WTC11 (cell line): ENCODE data around the gene UMODL1. TPM values are rescaled to one million over a fixed set of nuclear protein-coding genes. Genes with fewer than 3 reads are reported as not detected.

ENCODE experiments used
- ATAC-seq: fragments of 200-7000 bp; cut with Tn5 transposase; 2 replicates; pipeline ENCODE4 v1.10.0; 2021; ENCODE audit warnings: mild to moderate bottlenecking, moderate library complexity
- CTCF ChIA-PET: fragments of 300-600 bp; sonication (Branson Sonifier 250); formaldehyde crosslinking; loops from one replicate; lab custom pipeline; 2021; ENCODE audit warnings: antibody characterized with exemption; lab: Charles Lee
- POLR2A ChIA-PET: fragments of 350-600 bp; sonication (Branson Sonifier 250); formaldehyde crosslinking; loops from one replicate; lab custom pipeline; 2021; ENCODE audit warnings: antibody characterized with exemption; lab: Charles Lee
- DNase-seq: peaks from one replicate; pipeline ENCODE4 v3.0.0; 2021; ENCODE audit warnings: low spot score
- H3K27ac Mint-ChIP-seq: 2 replicates; pipeline ENCODE4 v1.8.0; 2021; ENCODE audit warnings: mixed read lengths
- H3K27me3 Mint-ChIP-seq: 2 replicates; pipeline ENCODE4 v1.8.0; 2021; ENCODE audit warnings: low read depth, mild to moderate bottlenecking, moderate library complexity, mixed read lengths
- H3K36me3 Mint-ChIP-seq: 2 replicates; pipeline ENCODE4 v1.8.0; 2021; ENCODE audit warnings: mixed read lengths
- H3K4me1 Mint-ChIP-seq: 2 replicates; pipeline ENCODE4 v1.8.0; 2022; ENCODE audit warnings: mixed read lengths
- H3K4me3 Mint-ChIP-seq: 2 replicates; pipeline ENCODE4 v1.8.0; 2021; ENCODE audit warnings: mild to moderate bottlenecking, moderate library complexity, mixed read lengths
- H3K9me3 Mint-ChIP-seq: 2 replicates; pipeline ENCODE4 v1.8.0; 2021; ENCODE audit warnings: mixed read lengths
- CREB1 ChIP-seq: sonication (generic); formaldehyde crosslinking; IDR thresholded peaks from 2 replicates; pipeline ENCODE4 v1.8.0; 2023; ENCODE audit warnings: mild to moderate bottlenecking, missing genetic modification reagents
- ELF4 ChIP-seq: sonication (generic); formaldehyde crosslinking; IDR thresholded peaks from 2 replicates; pipeline ENCODE4 v1.8.1; 2022; ENCODE audit warnings: low read depth, mild to moderate bottlenecking, moderate library complexity, missing genetic modification reagents
- EMX1 ChIP-seq: fragments of 250-450 bp; sonication (Bioruptor Pico); IDR thresholded peaks from 2 replicates; pipeline ENCODE4 v1.8.0; 2021; ENCODE audit warnings: mild to moderate bottlenecking
- FOXP1 ChIP-seq: sonication (generic); formaldehyde crosslinking; IDR thresholded peaks from 2 replicates; pipeline ENCODE4 v1.8.0; 2022; ENCODE audit warnings: missing genetic modification reagents, mild to moderate bottlenecking, moderate library complexity, borderline replicate concordance
- GABPB1 ChIP-seq: sonication (generic); formaldehyde crosslinking; IDR thresholded peaks from 2 replicates; pipeline ENCODE4 v1.8.1; 2023; ENCODE audit warnings: mild to moderate bottlenecking, missing genetic modification reagents
- GRHL2 ChIP-seq: fragments of 250-450 bp; sonication (Bioruptor Pico); IDR thresholded peaks from 2 replicates; pipeline ENCODE4 v1.8.0; 2022; ENCODE audit warnings: mild to moderate bottlenecking, moderate library complexity; ENCODE audit not compliant: insufficient replicate concordance, severe bottlenecking
- GTF2I ChIP-seq: fragments of 250-450 bp; sonication (Bioruptor Pico); conservative IDR thresholded peaks from 2 replicates; pipeline ENCODE4 v1.4.0; 2021; ENCODE audit warnings: mild to moderate bottlenecking
- HMGA2 ChIP-seq: fragments of 250-450 bp; sonication (Bioruptor Pico); IDR thresholded peaks from 2 replicates; pipeline ENCODE4 v1.4.0; 2021; ENCODE audit warnings: mild to moderate bottlenecking, moderate library complexity
- JUN ChIP-seq: sonication (generic); formaldehyde crosslinking; IDR thresholded peaks from 2 replicates; pipeline ENCODE4 v1.8.0; 2023; ENCODE audit warnings: mild to moderate bottlenecking, missing genetic modification reagents
- NFE2L1 ChIP-seq: sonication (generic); formaldehyde crosslinking; IDR thresholded peaks from 2 replicates; pipeline ENCODE4 v1.8.1; 2023; ENCODE audit warnings: missing genetic modification reagents
- NR2C2 ChIP-seq: sonication (generic); formaldehyde crosslinking; IDR thresholded peaks from 2 replicates; pipeline ENCODE4 v1.8.0; 2022; ENCODE audit warnings: mild to moderate bottlenecking, missing genetic modification reagents
- NR3C1 ChIP-seq: sonication (generic); formaldehyde crosslinking; conservative IDR thresholded peaks from 2 replicates; pipeline ENCODE4 v1.8.1; 2023; ENCODE audit warnings: low read depth, mild to moderate bottlenecking, missing genetic modification reagents
- SMAD3 ChIP-seq: sonication (generic); formaldehyde crosslinking; IDR thresholded peaks from 2 replicates; pipeline ENCODE4 v1.8.0; 2022; ENCODE audit warnings: missing genetic modification reagents, mild to moderate bottlenecking, borderline replicate concordance
- TCF7 ChIP-seq: sonication (generic); formaldehyde crosslinking; IDR thresholded peaks from 2 replicates; pipeline ENCODE4 v1.8.0; 2022; ENCODE audit warnings: mild to moderate bottlenecking, low read depth, missing genetic modification reagents, moderate library complexity
- TEAD1 ChIP-seq: sonication (generic); formaldehyde crosslinking; IDR thresholded peaks from 2 replicates; pipeline ENCODE4 v1.8.0; 2022; ENCODE audit warnings: mild to moderate bottlenecking, missing genetic modification reagents
- TEAD4 ChIP-seq: sonication (generic); formaldehyde crosslinking; IDR thresholded peaks from 2 replicates; pipeline ENCODE4 v1.8.0; 2022; ENCODE audit warnings: mild to moderate bottlenecking, missing genetic modification reagents
- ZNF138 ChIP-seq: sonication (generic); formaldehyde crosslinking; conservative IDR thresholded peaks from 2 replicates; pipeline ENCODE4 v1.8.1; 2022; ENCODE audit warnings: mild to moderate bottlenecking, moderate library complexity, missing genetic modification reagents
- ZNF219 ChIP-seq: sonication (generic); formaldehyde crosslinking; IDR thresholded peaks from 2 replicates; pipeline ENCODE4 v1.8.0; 2023; ENCODE audit warnings: missing genetic modification reagents, mild to moderate bottlenecking, borderline replicate concordance
- ZNF232 ChIP-seq: sonication (generic); formaldehyde crosslinking; IDR thresholded peaks from 2 replicates; pipeline ENCODE4 v1.8.0; 2022; ENCODE audit warnings: mild to moderate bottlenecking, missing genetic modification reagents
- ZNF317 ChIP-seq: sonication (generic); formaldehyde crosslinking; IDR thresholded peaks from 2 replicates; pipeline ENCODE4 v1.8.1; 2023; ENCODE audit warnings: low read depth, mild to moderate bottlenecking, moderate library complexity, missing genetic modification reagents, borderline replicate concordance
- ZNF416 ChIP-seq: fragments of 250-450 bp; sonication (Bioruptor Pico); IDR thresholded peaks from 2 replicates; pipeline ENCODE4 v1.9.0; 2021; ENCODE audit warnings: mild to moderate bottlenecking, inconsistent platforms
- total RNA-seq: library from RNA; stranded (reverse); gene quantifications from 3 replicates; pipeline ENCODE4 v1.2.3, GENCODE V29; 2021
- TF ChIP-seq, protein P1 (sequence below): sonication (generic); formaldehyde crosslinking; IDR thresholded peaks from 2 replicates; pipeline ENCODE4 v1.8.1; 2023; ENCODE audit warnings: mild to moderate bottlenecking, missing genetic modification reagents, moderate library complexity
- TF ChIP-seq, protein P2 (sequence below): sonication (generic); formaldehyde crosslinking; IDR thresholded peaks from 2 replicates; pipeline ENCODE4 v1.8.1; 2022; ENCODE audit warnings: mild to moderate bottlenecking, missing genetic modification reagents, moderate library complexity, borderline replicate concordance
- TF ChIP-seq, protein P3 (sequence below): sonication (generic); formaldehyde crosslinking; IDR thresholded peaks from 2 replicates; pipeline ENCODE4 v1.8.0; 2022; ENCODE audit warnings: mild to moderate bottlenecking, missing genetic modification reagents
- TF ChIP-seq, protein P4 (sequence below): sonication (generic); formaldehyde crosslinking; IDR thresholded peaks from 2 replicates; pipeline ENCODE4 v1.8.0; 2023; ENCODE audit warnings: mild to moderate bottlenecking, missing genetic modification reagents
- TF ChIP-seq, protein P5 (sequence below): sonication (generic); formaldehyde crosslinking; IDR thresholded peaks from 2 replicates; pipeline ENCODE4 v1.8.0; 2022; ENCODE audit warnings: mild to moderate bottlenecking, missing genetic modification reagents

Gene UMODL1
- total RNA-seq, 1 experiment from 2014 or later: not detected

GRCh38 chr21:42118901-42119300 lies 47.8 kb downstream of the UMODL1 start:
- Mint-ChIP-seq H3K27ac (no peak overlapping the region), H3K36me3 (no peaks in the 10 kb centered on the region), H3K4me3 (no peak overlapping the region), H3K27me3 (no peaks in the 10 kb centered on the region), H3K9me3 (no peaks in the 10 kb centered on the region), H3K4me1 (peaks cover 25% of the 10 kb centered on the region)
- no peak for DNase-seq
- ChIA-PET POLR2A (no interaction called here), CTCF (interaction anchor here (2.4 to 2.6 kb wide), 2 partner anchors 145 to 191 kb away, joined by 9 to 33 read pairs; no protein-coding TSS in a partner anchor)
- no peak for TF ChIP-seq ELF4 (CRISPR knock-in tag)
- TF ChIP-seq ZNF219 (CRISPR knock-in tag): no peak
- no peak for TF ChIP-seq NFE2L1 (CRISPR knock-in tag)
- no peak for TF ChIP-seq HMGA2
- no peak for TF ChIP-seq ZNF232 (CRISPR knock-in tag)
- TF ChIP-seq NR3C1 (CRISPR knock-in tag): no peak
- ATAC-seq: no peak

DNA sequence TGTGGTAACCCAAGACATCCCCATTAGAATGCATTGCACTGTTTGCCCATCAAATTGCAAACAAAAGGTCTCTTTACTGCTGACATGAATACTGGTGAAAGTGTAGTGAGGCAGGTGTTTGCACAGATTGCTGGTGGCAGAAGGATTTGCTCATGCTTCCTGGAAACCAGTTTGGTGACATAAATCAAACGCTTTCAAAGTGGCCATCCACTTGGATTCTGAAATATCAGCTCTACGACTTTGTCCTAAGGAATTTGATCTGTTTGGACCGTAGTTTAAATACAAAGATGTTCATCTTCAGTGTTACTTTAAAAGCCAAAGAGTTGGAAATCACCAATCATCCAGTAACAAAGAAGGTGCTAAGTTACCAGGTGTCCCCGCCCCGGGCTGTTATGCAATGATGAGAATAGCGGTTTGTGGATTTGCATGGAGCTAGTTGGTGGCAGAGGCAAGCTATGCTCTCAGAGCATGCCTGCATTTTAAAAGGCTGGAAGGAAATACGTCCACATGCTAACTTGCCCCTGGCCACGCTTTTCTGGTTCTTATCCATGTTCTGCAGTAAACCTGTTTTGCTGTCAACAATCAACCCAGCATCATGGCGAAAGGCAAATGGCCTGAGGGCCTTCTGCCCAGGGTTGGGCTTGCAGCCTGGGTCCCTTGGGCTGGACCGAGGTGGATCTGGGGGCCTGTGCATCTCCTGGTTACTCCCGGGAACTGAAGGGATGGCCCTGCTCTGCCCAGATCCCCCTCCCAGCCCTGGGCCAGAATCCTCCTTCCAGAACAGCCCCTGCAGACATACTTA lies 49.2 kb downstream of the UMODL1 start:
- ATAC-seq (peak; percentile 11; the same call in 1 of the 2 replicates), DNase-seq (no peak)
- Mint-ChIP-seq H3K4me1 (peaks cover 25% of the 10 kb centered on the region), H3K36me3 (no peaks in the 10 kb centered on the region), H3K9me3 (no peaks in the 10 kb centered on the region), H3K4me3 (no peak overlapping the region), H3K27ac (no peak overlapping the region), H3K27me3 (no peaks in the 10 kb centered on the region)
- no peak for TF ChIP-seq GRHL2 (CRISPR knock-in tag)
- TF ChIP-seq FOXP1: no peak
- TF ChIP-seq GABPB1 (CRISPR knock-in tag): peak; percentile 64; the same call in 1 of the 2 replicates
- TF ChIP-seq, protein P1, sequence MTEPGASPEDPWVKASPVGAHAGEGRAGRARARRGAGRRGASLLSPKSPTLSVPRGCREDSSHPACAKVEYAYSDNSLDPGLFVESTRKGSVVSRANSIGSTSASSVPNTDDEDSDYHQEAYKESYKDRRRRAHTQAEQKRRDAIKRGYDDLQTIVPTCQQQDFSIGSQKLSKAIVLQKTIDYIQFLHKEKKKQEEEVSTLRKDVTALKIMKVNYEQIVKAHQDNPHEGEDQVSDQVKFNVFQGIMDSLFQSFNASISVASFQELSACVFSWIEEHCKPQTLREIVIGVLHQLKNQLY (CRISPR knock-in tag): no peak
- no peak for TF ChIP-seq ZNF317
- no peak for TF ChIP-seq TEAD4
- ChIA-PET POLR2A (no interaction called here), CTCF (interaction anchor here (1.0 to 1.6 kb wide), 3 partner anchors 25 to 190 kb away, joined by 4 read pairs; no protein-coding TSS in a partner anchor)

DNA sequence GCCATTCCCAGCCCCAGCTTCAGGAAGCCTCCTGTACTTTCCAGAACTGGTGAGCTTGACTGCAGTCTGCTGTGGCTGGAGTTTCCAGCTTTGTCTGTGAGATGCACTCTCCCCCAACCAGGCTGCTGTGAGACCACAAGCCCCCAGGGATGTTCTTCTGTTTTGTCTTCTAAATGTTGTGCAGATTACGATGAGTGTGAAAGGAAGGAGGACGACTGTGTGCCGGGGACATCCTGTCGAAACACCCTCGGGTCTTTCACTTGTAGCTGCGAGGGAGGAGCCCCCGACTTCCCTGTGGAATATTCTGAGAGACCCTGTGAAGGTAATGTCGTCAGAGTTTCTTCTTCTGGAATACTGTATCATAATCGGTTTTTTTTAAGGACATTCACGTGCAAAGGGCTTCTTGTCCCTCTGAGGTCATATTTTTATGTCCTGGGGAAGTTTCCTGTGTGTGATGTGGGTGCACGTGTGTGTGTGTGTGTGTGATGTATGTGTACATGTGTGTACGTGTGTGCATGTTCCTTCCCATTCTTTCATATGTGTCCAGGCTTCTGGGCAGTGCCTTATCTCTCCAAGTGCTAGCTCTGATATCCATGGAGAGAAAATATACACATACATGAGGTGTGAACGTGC lies 49.9 kb downstream of the UMODL1 start:
- no peak for DNase-seq
- CTCF ChIA-PET: interaction anchor here (0.5 to 1.8 kb wide), 5 partner anchors 12 to 304 kb away, joined by 3 to 5 read pairs (median 4); no protein-coding TSS in a partner anchor
- no peak overlapping the region for H3K27ac Mint-ChIP-seq
- TF ChIP-seq ZNF416 (no peak), TEAD4 (no peak), NFE2L1 (CRISPR knock-in tag) (no peak), SMAD3 (CRISPR knock-in tag) (no peak), TEAD1 (CRISPR knock-in tag) (no peak), NR2C2 (CRISPR knock-in tag) (no peak), JUN (CRISPR knock-in tag) (no peak), ZNF317 (no peak), GTF2I (no peak), TCF7 (CRISPR knock-in tag) (no peak), EMX1 (CRISPR knock-in tag) (no peak), ZNF138 (CRISPR knock-in tag) (no peak), CREB1 (no peak)
- TF ChIP-seq, protein P2, sequence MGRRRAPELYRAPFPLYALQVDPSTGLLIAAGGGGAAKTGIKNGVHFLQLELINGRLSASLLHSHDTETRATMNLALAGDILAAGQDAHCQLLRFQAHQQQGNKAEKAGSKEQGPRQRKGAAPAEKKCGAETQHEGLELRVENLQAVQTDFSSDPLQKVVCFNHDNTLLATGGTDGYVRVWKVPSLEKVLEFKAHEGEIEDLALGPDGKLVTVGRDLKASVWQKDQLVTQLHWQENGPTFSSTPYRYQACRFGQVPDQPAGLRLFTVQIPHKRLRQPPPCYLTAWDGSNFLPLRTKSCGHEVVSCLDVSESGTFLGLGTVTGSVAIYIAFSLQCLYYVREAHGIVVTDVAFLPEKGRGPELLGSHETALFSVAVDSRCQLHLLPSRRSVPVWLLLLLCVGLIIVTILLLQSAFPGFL: no peak
- TF ChIP-seq, protein P3, sequence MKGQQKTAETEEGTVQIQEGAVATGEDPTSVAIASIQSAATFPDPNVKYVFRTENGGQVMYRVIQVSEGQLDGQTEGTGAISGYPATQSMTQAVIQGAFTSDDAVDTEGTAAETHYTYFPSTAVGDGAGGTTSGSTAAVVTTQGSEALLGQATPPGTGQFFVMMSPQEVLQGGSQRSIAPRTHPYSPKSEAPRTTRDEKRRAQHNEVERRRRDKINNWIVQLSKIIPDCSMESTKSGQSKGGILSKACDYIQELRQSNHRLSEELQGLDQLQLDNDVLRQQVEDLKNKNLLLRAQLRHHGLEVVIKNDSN (CRISPR knock-in tag): no peak
- TF ChIP-seq, protein P4, sequence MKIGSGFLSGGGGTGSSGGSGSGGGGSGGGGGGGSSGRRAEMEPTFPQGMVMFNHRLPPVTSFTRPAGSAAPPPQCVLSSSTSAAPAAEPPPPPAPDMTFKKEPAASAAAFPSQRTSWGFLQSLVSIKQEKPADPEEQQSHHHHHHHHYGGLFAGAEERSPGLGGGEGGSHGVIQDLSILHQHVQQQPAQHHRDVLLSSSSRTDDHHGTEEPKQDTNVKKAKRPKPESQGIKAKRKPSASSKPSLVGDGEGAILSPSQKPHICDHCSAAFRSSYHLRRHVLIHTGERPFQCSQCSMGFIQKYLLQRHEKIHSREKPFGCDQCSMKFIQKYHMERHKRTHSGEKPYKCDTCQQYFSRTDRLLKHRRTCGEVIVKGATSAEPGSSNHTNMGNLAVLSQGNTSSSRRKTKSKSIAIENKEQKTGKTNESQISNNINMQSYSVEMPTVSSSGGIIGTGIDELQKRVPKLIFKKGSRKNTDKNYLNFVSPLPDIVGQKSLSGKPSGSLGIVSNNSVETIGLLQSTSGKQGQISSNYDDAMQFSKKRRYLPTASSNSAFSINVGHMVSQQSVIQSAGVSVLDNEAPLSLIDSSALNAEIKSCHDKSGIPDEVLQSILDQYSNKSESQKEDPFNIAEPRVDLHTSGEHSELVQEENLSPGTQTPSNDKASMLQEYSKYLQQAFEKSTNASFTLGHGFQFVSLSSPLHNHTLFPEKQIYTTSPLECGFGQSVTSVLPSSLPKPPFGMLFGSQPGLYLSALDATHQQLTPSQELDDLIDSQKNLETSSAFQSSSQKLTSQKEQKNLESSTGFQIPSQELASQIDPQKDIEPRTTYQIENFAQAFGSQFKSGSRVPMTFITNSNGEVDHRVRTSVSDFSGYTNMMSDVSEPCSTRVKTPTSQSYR (CRISPR knock-in tag): no peak
- TF ChIP-seq, protein P5, sequence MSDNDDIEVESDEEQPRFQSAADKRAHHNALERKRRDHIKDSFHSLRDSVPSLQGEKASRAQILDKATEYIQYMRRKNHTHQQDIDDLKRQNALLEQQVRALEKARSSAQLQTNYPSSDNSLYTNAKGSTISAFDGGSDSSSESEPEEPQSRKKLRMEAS (CRISPR knock-in tag): no peak

More for the DNA sequence above, 49.9 kb downstream of the UMODL1 start:
- no peak for ATAC-seq
- POLR2A ChIA-PET: no interaction called here
- Mint-ChIP-seq H3K27me3 (no peaks in the 10 kb centered on the region), H3K4me3 (no peak overlapping the region), H3K9me3 (no peaks in the 10 kb centered on the region), H3K4me1 (peaks cover 25% of the 10 kb centered on the region), H3K36me3 (no peaks in the 10 kb centered on the region)
